Vagina (tissue), 2 donors: ENCODE data around the gene MEDAG.

Experiments
- CTCF ChIP-seq, 3 experiments: fragments of 450-650 bp in 2 of 3; fragments of 200-600 bp in 1 of 3; sonication (generic) in 1 of 3; IDR thresholded peaks; one replicate each; pipeline ENCODE4 v1.5.1; 2017 to 2019; ENCODE audit warnings: antibody characterized with exemption in 3 of 3, mild to moderate bottlenecking in 2 of 3, moderate library complexity in 2 of 3
- POLR2A ChIP-seq, 2 donors: fragments of 450-650 bp; IDR thresholded peaks; one replicate each; pipeline ENCODE4 v1.6.1; 2017; ENCODE audit warnings: antibody characterized with exemption in 2 of 2, mild to moderate bottlenecking in 2 of 2, moderate library complexity in 2 of 2
- POLR2AphosphoS5 ChIP-seq, 2 donors: sonication (generic); formaldehyde crosslinking; IDR thresholded peaks; one replicate each; pipeline ENCODE4 v1.9.0; 2017; ENCODE audit warnings: antibody characterized with exemption in 2 of 2, mild to moderate bottlenecking in 2 of 2, low read depth in 1 of 2; ENCODE audit not compliant: insufficient read depth in 1 of 2

- TF ChIP-seq CTCF (IDR thresholded peaks at IDR 0.05) = no peak
- TF ChIP-seq POLR2A (IDR thresholded peaks at IDR 0.05) = no peak
- no peak for TF ChIP-seq POLR2AphosphoS5 (IDR thresholded peaks at IDR 0.05; ENCODE audit: insufficient read depth in 1 of 2, low read depth in 1 of 2)
These were observed 44.9 kb upstream of the MEDAG start for GRCh38 chr13:30861163-30861562.
